Stimulated activated effector memory CD8-positive, alpha-beta T cell treated with anti-CD3 and anti-CD28 coated beads, Interleukin-12 subunit alpha, Interleukin-12 subunit beta, amount 100 ng/mL, for 72 hours (primary cell): ENCODE results near the gene ZNF761.
A peak's percentile ranks its signal among the peaks of the same experiment; 100 is the strongest.
"Not testable (repeated sequence)": the region's sequence is repeated elsewhere in the genome, so short reads cannot be mapped to it uniquely, and the experiment has no call there.

ENCODE experiments used
- ATAC-seq: fragments of 150-1000 bp; cut with Tn5 transposase; 2 replicates; pipeline ENCODE4 v1.10.0; 2021
- DNase-seq, 2 donors: peaks; one replicate each; pipeline ENCODE4 v3.0.0; 2021 to 2022; ENCODE audit warnings: low spot score in 2 of 2
- H3K27ac Mint-ChIP-seq: one replicate; pipeline ENCODE4 v1.8.0; 2022; ENCODE audit warnings: mild to moderate bottlenecking, mixed read lengths
- H3K36me3 Mint-ChIP-seq: one replicate; pipeline ENCODE4 v1.8.0; 2022; ENCODE audit warnings: mild to moderate bottlenecking, mixed read lengths
- H3K4me1 Mint-ChIP-seq: one replicate; pipeline ENCODE4 v1.8.0; 2022; ENCODE audit warnings: mixed read lengths
- H3K4me3 Mint-ChIP-seq: one replicate; pipeline ENCODE4 v1.8.0; 2022; ENCODE audit warnings: mild to moderate bottlenecking, mixed read lengths
- H3K9me3 Mint-ChIP-seq: one replicate; pipeline ENCODE4 v1.8.0; 2022; ENCODE audit warnings: mixed read lengths

ZNF761 gene

GRCh38 chr19:53431399-53432087 is at the start of gene ZNF761:
TSS of gene ZNF761 (plus strand) at chr19:53431984. CDS start at chr19:53447269, 15,285 bp downstream.
- DNase-seq (peak; percentile 98), ATAC-seq (peak; percentile 98)
- Mint-ChIP-seq H3K4me3 (peak within 1 kb of the TSS; percentile 95), H3K4me1 (peaks cover 21% of the 10 kb centered on the region), H3K36me3 (peaks cover 52% of the 10 kb centered on the region), H3K27ac (peak within 1 kb of the TSS; percentile 95), H3K9me3 (peaks cover 3% of the 10 kb centered on the region)

DNA sequence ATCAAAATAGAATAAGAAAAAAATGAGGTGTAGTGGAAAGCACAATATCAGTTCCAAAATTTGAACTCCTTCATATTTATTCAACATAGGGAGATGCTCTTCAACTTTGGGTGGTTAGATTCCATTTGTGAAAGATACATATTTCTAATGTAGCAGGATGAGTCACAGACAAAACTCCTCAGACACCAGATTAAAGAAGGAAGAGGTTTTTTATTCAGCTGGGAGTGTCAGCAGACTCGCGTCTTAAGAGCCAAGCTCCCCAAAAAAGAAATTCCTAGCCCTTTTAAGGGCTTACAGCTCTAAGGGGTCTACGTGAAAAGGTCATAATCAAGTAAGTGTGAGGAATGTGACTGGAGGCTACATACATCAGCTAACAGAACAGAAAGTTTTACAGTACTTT is 43.6 kb upstream of the ZNF761 start:
- Mint-ChIP-seq H3K9me3 (peaks cover 28% of the 10 kb centered on the region), H3K4me3 (no peak overlapping the region), H3K36me3 (peaks cover 19% of the 10 kb centered on the region), H3K27ac (no peak overlapping the region), H3K4me1 (no peaks in the 10 kb centered on the region)
- ATAC-seq, result no peak
- no peak for DNase-seq

GRCh38 chr19:53388904-53389303 is 42.9 kb upstream of the ZNF761 start:
- DNase-seq (no peak), ATAC-seq (no peak)
- peaks cover 27% of the 10 kb centered on the region for H3K9me3 Mint-ChIP-seq
- H3K4me3 Mint-ChIP-seq, result no peak overlapping the region
- no peak overlapping the region for H3K27ac Mint-ChIP-seq
- H3K4me1 Mint-ChIP-seq, result no peaks in the 10 kb centered on the region
- H3K36me3 Mint-ChIP-seq, result peaks cover 19% of the 10 kb centered on the region

DNA sequence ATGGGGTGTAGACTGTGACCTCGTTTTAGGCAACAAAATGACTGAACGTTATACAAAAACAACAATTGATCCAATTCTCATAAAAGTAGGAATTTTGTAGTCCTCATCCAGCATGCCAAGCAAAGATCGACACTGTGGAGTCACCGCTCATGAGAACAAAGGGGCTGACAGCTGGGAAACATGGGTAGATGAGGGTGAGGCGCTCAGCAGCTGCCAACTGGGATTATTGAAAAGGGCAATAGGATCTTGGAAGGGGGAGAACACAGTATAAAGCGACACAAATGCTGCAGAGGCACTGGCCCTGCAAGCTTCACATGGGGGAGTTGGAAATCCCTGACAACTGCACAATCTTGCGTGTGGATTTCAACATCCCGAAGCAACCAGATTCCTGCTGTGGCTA is 42.2 kb upstream of the ZNF761 start:
- H3K27ac Mint-ChIP-seq, result no peak overlapping the region
- no peak overlapping the region for H3K4me3 Mint-ChIP-seq
- no peak for DNase-seq
- no peak for ATAC-seq
- peaks cover 26% of the 10 kb centered on the region for H3K9me3 Mint-ChIP-seq
- H3K36me3 Mint-ChIP-seq, result peaks cover 19% of the 10 kb centered on the region
- H3K4me1 Mint-ChIP-seq, result peaks cover 3% of the 10 kb centered on the region

GRCh38 chr19:53389978-53390377 is 41.8 kb upstream of the ZNF761 start:
- DNase-seq (no peak), ATAC-seq (no peak)
- Mint-ChIP-seq H3K9me3 (peaks cover 22% of the 10 kb centered on the region), H3K4me3 (no peak overlapping the region), H3K36me3 (peaks cover 21% of the 10 kb centered on the region), H3K27ac (no peak overlapping the region), H3K4me1 (peaks cover 6% of the 10 kb centered on the region)

GRCh38 chr19:53394522-53394973 is 37.2 kb upstream of the ZNF761 start:
- Mint-ChIP-seq H3K4me1 (peaks cover 22% of the 10 kb centered on the region), H3K27ac (peak overlapping the region; percentile 93), H3K9me3 (peaks cover 4% of the 10 kb centered on the region), H3K36me3 (peaks cover 38% of the 10 kb centered on the region), H3K4me3 (peak overlapping the region; percentile 93)
- no peak for DNase-seq
- ATAC-seq, result no peak

- Mint-ChIP-seq H3K36me3 (peaks cover 40% of the 10 kb centered on the region), H3K9me3 (peaks cover 2% of the 10 kb centered on the region), H3K27ac (peak within 1 kb of the TSS; percentile 93), H3K4me3 (peak within 1 kb of the TSS; percentile 93), H3K4me1 (peaks cover 22% of the 10 kb centered on the region)
- ATAC-seq (peak; percentile 99), DNase-seq (peak; percentile 97 to 99)
Observed at GRCh38 chr19:53394974-53395839, 36.6 kb upstream of the ZNF761 start, which contains the start of gene ZNF765. TSS of gene ZNF765 (plus strand) at chr19:53395149. CDS start at chr19:53398016, 2,867 bp downstream.

DNA sequence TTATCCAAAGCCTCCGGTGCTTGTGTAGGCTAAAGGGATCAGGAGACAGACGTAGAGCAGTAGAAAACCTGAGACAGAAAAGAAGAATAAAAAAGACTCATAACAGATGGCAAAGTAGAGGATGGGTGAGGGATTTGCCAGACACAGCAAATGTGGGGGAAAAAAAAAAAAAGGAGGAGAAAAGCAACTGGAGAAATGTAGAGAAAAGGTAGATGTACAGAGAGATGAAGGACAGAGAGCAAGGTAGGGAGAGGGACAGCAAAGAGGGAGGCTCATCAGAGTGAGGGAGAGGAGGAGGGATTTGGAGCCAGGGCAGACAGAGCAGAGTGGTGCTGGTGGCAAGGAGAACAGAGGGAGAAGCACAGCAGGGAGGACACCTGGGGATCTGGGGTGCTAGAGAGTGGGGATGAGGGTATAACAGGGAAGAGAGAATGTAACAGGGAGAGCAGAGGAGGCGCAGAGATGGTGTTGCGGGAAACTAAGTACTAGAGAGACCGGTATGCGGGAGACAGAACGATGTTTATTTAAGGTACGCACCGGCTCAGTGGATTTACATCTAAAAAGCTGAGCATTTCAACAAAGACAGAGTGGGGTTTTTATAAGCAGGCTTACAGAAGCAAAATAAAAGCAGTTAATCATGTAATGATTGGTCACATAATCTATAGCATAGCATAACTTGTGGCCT is 35.8 kb upstream of the ZNF761 start:
- not testable (repeated sequence) for DNase-seq, H3K9me3 Mint-ChIP-seq, ATAC-seq
- Mint-ChIP-seq H3K4me3 (peak overlapping the region; percentile 93), H3K27ac (peak overlapping the region; percentile 93), H3K36me3 (peaks cover 48% of the 10 kb centered on the region), H3K4me1 (peaks cover 22% of the 10 kb centered on the region)

GRCh38 chr19:53396525-53396868 is 35.3 kb upstream of the ZNF761 start:
- peak overlapping the region; percentile 93 for H3K4me3 Mint-ChIP-seq

GRCh38 chr19:53397918-53398317 is 33.9 kb upstream of the ZNF761 start:
- not testable (repeated sequence) for H3K4me3 Mint-ChIP-seq, H3K9me3 Mint-ChIP-seq, DNase-seq, ATAC-seq, H3K27ac Mint-ChIP-seq
- Mint-ChIP-seq H3K36me3 (peaks cover 67% of the 10 kb centered on the region), H3K4me1 (peaks cover 22% of the 10 kb centered on the region)

More at GRCh38 chr19:53396525-53396868, 35.3 kb upstream of the ZNF761 start:
- ATAC-seq (no peak), DNase-seq (no peak)
- H3K4me1 Mint-ChIP-seq, result peaks cover 22% of the 10 kb centered on the region
- peaks cover 5% of the 10 kb centered on the region for H3K9me3 Mint-ChIP-seq
- peaks cover 53% of the 10 kb centered on the region for H3K36me3 Mint-ChIP-seq
- H3K27ac Mint-ChIP-seq, result peak overlapping the region; percentile 93

GRCh38 chr19:53409505-53410204 is 22.1 kb upstream of the ZNF761 start:
- H3K36me3 Mint-ChIP-seq, result peaks cover 43% of the 10 kb centered on the region
- H3K27ac Mint-ChIP-seq, result no peak overlapping the region
- no peak for DNase-seq
- H3K4me3 Mint-ChIP-seq, result no peak overlapping the region
- no peaks in the 10 kb centered on the region for H3K4me1 Mint-ChIP-seq
- peaks cover 30% of the 10 kb centered on the region for H3K9me3 Mint-ChIP-seq
- no peak for ATAC-seq

DNA sequence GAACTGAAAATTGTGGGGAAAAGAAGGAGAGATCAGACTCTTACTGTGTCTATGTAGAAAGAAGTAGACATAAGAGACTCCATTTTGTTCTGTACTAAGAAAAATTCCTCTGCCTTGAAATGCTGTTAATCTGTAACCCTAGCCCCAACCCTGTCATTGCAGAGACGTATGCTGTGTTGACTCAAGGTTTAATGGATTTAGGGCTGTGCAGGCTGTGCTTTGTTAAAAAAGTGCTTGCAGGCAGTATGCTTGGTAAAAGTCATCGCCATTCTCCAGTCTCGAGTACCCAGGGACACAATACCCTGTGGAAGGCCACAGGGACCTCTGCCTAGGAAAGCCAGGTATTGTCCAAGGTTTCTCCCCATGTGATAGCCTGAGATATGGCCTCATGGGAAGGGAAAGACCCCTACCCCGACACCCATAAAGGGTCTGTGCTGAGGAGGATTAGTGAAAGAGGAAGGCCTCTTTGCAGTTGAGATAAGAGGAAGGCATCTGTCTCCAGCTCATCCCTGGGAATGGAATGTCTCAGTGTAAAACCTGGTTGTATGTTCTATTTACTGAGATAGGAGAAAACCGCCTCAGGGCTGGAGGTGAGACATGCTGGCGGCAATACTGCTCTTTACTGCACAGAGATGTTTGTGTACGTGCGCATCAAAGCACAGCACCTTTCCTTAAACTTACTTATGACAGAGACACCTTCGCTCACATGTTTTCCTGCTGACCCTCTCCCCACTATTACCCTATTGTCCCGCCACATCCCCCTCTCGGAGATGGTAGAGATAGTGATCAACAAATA is 11.1 kb upstream of the ZNF761 start:
- H3K9me3 Mint-ChIP-seq, result peaks cover 12% of the 10 kb centered on the region
- H3K27ac Mint-ChIP-seq, H3K4me1 Mint-ChIP-seq, H3K36me3 Mint-ChIP-seq, ATAC-seq, H3K4me3 Mint-ChIP-seq, DNase-seq: not testable (repeated sequence)

DNA sequence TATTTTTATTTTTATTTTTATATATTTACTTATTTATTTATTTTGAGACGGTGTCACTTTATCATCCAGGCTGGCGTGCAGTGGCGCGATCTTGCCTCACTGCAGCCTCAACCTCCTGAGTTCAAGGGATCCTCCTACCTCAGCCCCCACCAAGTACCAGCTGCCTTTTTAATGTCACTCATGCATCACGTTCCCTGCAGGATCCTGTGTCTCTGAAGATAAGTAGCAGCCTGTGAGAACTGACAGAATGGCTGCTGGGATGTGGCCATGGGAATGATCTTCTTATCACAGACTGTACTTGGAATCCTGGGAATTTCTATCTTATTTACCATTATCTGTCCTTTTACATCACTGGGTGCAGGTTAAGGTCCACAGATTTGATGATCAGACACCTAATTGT is 9.2 kb upstream of the ZNF761 start:
- Mint-ChIP-seq H3K9me3 (peaks cover 5% of the 10 kb centered on the region), H3K4me1 (no peaks in the 10 kb centered on the region), H3K36me3 (no peaks in the 10 kb centered on the region), H3K4me3 (no peak overlapping the region), H3K27ac (no peak overlapping the region)
- ATAC-seq, result no peak
- no peak for DNase-seq

GRCh38 chr19:53423074-53423473 is 8.7 kb upstream of the ZNF761 start:
- not testable (repeated sequence) for H3K36me3 Mint-ChIP-seq, H3K4me1 Mint-ChIP-seq, H3K4me3 Mint-ChIP-seq, H3K9me3 Mint-ChIP-seq, DNase-seq, ATAC-seq, H3K27ac Mint-ChIP-seq
